Kidney epithelial cell (primary cell): ENCODE data around the gene TEKT3. TPM values are rescaled to one million over a fixed set of nuclear protein-coding genes. Genes with fewer than 3 reads are reported as not detected.

Experiments used
- DNase-seq: peaks from one replicate; pipeline ENCODE4 v3.0.0-alpha.2; 2010; ENCODE audit warnings: low read depth
- H3K27me3 ChIP-seq: 2 replicates; pipeline ENCODE4 v1.6.0; 2011; ENCODE audit warnings: low read length; ENCODE audit not compliant: control insufficient read depth, insufficient read depth
- H3K36me3 ChIP-seq: 2 replicates; pipeline ENCODE4 v1.5.1; 2011; ENCODE audit warnings: low read length; ENCODE audit not compliant: control insufficient read depth, insufficient read depth
- H3K4me3 ChIP-seq: 2 replicates; pipeline ENCODE4 v1.5.1; 2011; ENCODE audit warnings: low read depth, mild to moderate bottlenecking, control low read depth, low read length
- CTCF ChIP-seq: IDR thresholded peaks from 2 replicates; pipeline ENCODE4 v1.5.1; 2011; ENCODE audit warnings: mild to moderate bottlenecking, moderate library complexity, low read length, control low read depth, inconsistent platforms; ENCODE audit not compliant: insufficient read depth, poor library complexity, severe bottlenecking
- total RNA-seq: library from RNA; depleted of rRNA; stranded (reverse); fragments of >200 nt; gene quantifications from 2 replicates; pipeline ENCODE4 v1.2.3, GENCODE V29; 2015

Gene TEKT3
- not detected in 2 replicates for total RNA-seq

- peaks cover 6% of the 10 kb centered on the region for H3K27me3 ChIP-seq
- H3K4me3 ChIP-seq: peak within 1 kb of the TSS; percentile 51
- H3K36me3 ChIP-seq: no peaks in the 10 kb centered on the region
- TF ChIP-seq CTCF: no peak
- DNase-seq: peak; percentile 32
These were observed at the start of gene TEKT3 for GRCh38 chr17:15341385-15341849. Gene TEKT3, minus strand, starts transcription at chr17:15341597. Its CDS starts 10,012 bp downstream, at chr17:15331585.

DNA sequence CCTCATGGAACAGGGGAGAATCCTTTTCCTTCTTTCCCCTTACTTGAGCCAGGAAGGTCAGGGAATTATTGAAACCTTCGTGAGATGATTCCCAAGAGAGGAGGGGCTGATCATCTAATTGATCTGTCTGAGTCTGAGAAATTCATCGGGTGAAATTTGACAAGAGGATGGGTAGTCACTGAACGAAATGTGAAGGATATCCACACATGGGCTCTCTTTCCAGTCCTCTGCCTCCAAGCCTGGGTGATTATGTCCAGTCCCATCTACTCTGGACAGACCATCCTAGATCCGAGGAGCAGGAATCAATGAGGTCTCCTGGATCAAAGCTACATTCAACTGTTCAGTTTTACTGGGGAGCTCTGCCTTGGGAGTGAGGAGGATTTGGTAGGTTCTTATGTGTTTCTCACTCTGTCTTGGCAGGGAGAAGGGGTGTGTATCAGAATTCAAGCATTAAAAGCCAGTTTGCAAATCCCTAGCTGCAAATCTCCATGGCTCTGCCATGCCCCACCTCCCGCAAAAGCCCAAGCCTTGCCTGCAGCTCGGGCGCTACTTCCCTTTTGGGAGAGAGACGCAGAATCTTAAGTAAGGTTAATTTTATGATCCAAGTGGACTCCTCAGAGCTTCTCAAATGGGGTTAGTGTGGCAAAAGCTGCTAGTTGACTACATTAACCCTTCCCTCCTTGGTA, 47.1 kb upstream of the TEKT3 start:
- peaks cover 2% of the 10 kb centered on the region for H3K27me3 ChIP-seq
- no peak for DNase-seq
- H3K4me3 ChIP-seq: no peak overlapping the region
- TF ChIP-seq CTCF: no peak
- H3K36me3 ChIP-seq: no peaks in the 10 kb centered on the region

GRCh38 chr17:15386083-15386482, 44.7 kb upstream of the TEKT3 start:
- peaks cover 2% of the 10 kb centered on the region for H3K27me3 ChIP-seq
- no peaks in the 10 kb centered on the region for H3K36me3 ChIP-seq
- H3K4me3 ChIP-seq: no peak overlapping the region
- no peak for DNase-seq
- TF ChIP-seq CTCF: no peak

DNA sequence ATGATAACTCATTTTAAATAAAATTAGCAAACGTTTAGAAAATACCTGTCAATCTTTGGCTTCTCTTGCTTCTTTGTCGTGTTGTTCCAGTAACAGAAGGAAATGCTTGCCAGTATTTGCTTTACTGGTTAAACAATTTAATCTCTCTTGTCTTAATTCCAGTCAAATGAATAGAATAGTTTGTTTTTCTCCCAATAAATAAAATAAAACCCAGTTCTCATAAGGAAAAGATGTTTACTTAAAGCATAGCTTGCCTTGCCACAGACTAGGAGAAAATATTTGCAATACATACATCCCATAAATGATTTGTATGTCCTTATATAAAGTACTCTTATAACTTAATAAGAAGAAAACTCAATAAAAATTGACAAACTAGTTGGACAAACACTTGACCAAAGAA, 43.9 kb upstream of the TEKT3 start:
- TF ChIP-seq CTCF: no peak
- H3K27me3 ChIP-seq: peaks cover 2% of the 10 kb centered on the region

DNA sequence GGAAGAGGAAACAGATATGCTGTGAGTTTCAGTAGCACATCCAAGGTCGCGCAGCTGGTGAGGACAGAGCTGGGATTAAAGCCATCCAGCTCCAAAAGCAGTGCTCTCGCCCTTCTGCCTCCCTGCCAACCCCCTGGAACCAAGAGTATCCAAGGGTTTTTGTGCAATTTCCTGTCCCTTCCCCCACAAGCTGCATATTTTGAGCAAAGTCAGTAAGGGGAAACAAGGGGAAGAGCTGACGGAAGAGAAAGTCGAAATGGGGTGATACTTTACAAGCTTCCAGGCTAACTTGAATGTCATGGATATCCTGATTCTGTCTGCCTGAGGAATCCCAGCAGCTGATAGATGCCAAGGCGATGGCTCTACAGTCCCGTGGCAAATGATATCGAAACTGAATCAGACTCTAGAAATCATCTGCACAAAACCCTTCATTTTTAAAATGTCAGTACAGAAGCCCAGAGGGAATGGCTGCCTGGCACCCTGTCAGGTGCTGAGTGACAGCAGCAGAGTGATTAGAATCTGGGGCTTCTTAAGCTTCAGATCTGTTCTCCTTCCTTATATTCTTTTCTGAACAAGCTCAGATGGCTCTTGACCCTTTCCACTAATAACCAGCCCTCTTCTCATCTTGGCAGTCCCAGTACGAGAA, 42.9 kb upstream of the TEKT3 start:
- no peak for DNase-seq
- no peak overlapping the region for H3K4me3 ChIP-seq

More for the DNA sequence above, 43.9 kb upstream of the TEKT3 start:
- Histone ChIP-seq H3K36me3 (no peaks in the 10 kb centered on the region), H3K4me3 (no peak overlapping the region)
- no peak for DNase-seq

More for the DNA sequence above, 42.9 kb upstream of the TEKT3 start:
- Histone ChIP-seq H3K36me3 (no peaks in the 10 kb centered on the region), H3K27me3 (peaks cover 2% of the 10 kb centered on the region)
- TF ChIP-seq CTCF: no peak
